Pancreas (tissue), 10 donors: ENCODE data around the gene TJP3. TPM values are rescaled to one million over a fixed set of nuclear protein-coding genes. Genes with fewer than 3 reads are reported as not detected.

ENCODE experiments used
- ATAC-seq, 4 donors: fragments of 200-7000 bp; cut with Tn5 transposase; one replicate each; pipeline versions ENCODE4 v1.8.0 to v1.9.1; 2020; ENCODE audit warnings: mild to moderate bottlenecking in 4 of 4, moderate library complexity in 4 of 4
- DNase-seq, 6 donors: peaks; one replicate each; pipeline ENCODE4 v3.0.0-alpha.2; 2020
- FAIRE-seq: peaks from 2 replicates; lab custom pipeline; 2012; peaks lifted over from hg19 to GRCh38; lab: Jason Lieb, UNC
- H3K27ac ChIP-seq, 4 donors: fragments of 200-600 bp; sonication (generic); 1 replicate in 3 of 4; 2 replicates in 1 of 4; pipeline versions ENCODE4 v1.5.0 to v1.8.0; 2020
- H3K27me3 ChIP-seq, 4 donors: fragments of 200-600 bp; one replicate each; pipeline ENCODE4 v1.8.0; 2021
- H3K36me3 ChIP-seq, 3 donors: fragments of 200-600 bp; sonication (generic) in 1 of 3; one replicate each; pipeline versions ENCODE4 v1.5.0 to v1.8.0; 2020 to 2021
- H3K4me1 ChIP-seq, 3 donors: fragments of 200-600 bp; one replicate each; pipeline ENCODE4 v1.8.0; 2021
- H3K4me3 ChIP-seq, 4 donors: fragments of 200-600 bp; sonication (generic) in 2 of 4; one replicate each; pipeline versions ENCODE4 v1.5.0 to v1.8.0; 2020 to 2021
- H3K9me3 ChIP-seq, 4 donors: fragments of 200-600 bp; one replicate each; pipeline ENCODE4 v1.8.0; 2021
- WGBS, 2 donors: extraction: QIAGEN DNeasy Blood & Tissue Kit; methylation state at CpG; one replicate each; pipeline ENCODE4 v1.1.7; 2013; 5-methylcytosine and 5-hydroxymethylcytosine counted together
- intact Hi-C, 3 donors: fragments of 100-400 bp; cut with DNase I; formaldehyde crosslinking; loops; one replicate each; pipeline versions ENCODE4 v1.11.1 to v1.14.2; 2022
- polyA plus RNA-seq, 2 donors: library from polyadenylated mRNA; stranded (reverse); fragments of 200-250 nt; gene quantifications; one replicate each; pipeline ENCODE4 v1.2.3, GENCODE V29; 2013
- total RNA-seq, 6 donors: library from RNA; stranded (reverse); fragmentation: NEBNext Ultra II Directional in 4 of 6; extraction: Animal tissue kit (Norgen Biotek cat#: 25700) in 4 of 6; gene quantifications; one replicate each; pipeline versions ENCODE4 v1.2.1 to v1.2.4, GENCODE V29; 2021 to 2023
- TF ChIP-seq, protein P1 (sequence below), 4 donors: fragments of 200-600 bp; sonication (generic) in 3 of 4; IDR thresholded peaks; one replicate each; pipeline versions ENCODE4 v1.5.0 to v1.8.0; 2021; ENCODE audit warnings: antibody characterized with exemption in 4 of 4
- donor health status: healthy with polysubstance abuse.
- donor health status: DM: no; HTN: no; CAD: no; lungs with moderate emphysema.
- donor health status: DM: no; HTN: no; CAD: no.
- donor health status: control.
- donor health status: control.
- donor health status: Bipolar disorder and iron deficiency.
- donor health status: DM: yes; HTN: yes; CAD: no.
- donor health status: DM: no; HTN: no; CAD: no.
- donor health status: DM: no; HTN: no; CAD: no.
- donor health status: DM: yes; HTN: yes; CAD: no.

Gene TJP3
- total and polyA plus RNA-seq, 8 donors, result 9.2 to 36.0 (median 15.8) TPM

DNA sequence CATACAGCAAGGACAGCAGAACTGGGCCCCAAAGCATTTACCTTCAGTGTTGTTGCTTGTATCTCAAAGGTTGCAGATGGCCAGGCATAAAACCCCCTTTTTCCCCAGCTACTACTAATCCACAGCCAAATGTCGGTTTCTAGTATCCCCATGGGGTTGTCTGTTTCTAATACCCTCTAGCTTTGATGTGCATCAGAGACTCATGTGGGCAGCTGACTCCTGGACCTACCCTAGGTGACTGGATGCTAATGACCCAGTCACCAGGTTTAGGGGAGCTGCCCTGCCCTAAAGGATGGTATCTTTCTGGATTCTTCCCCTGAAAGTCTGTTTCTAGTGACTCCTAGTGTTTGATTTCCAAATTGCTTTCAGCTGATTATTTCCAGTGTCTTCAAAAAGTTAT lies 23.9 kb downstream of the TJP3 start:
- no peak for ATAC-seq

DNA sequence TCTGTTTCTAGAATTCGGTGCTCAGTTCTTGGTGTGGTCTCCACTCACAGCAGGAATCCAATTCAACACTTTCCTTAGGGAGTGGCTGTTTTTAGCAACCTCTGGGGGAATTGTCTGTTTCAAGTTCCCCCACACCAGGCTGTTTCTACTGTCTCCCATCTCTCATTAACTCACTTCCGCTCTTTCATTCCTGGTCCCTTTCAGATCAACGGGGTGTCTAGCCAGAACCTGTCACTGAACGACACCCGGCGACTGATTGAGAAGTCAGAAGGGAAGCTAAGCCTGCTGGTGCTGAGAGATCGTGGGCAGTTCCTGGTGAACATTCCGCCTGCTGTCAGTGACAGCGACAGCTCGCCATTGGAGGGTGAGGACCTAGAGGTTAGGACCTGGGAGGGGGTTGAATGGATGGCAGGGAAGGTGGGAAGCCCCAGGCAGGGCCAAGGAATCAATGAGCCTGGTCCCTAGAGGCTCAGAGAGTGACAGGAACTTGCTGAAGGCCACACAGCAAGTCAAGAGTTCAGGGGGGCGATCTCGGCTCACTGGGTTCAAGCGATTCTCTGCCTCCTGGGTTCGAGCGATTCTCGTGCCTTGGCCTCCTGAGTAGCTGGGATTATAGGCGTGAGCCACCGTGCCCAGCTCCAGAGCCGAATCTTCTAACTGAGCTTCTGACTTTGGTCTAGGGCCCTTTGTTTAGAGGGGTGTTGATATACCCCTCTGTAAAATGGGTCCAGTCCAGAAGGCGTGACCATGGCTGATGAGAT lies 25.5 kb downstream of the TJP3 start:
- Histone ChIP-seq H3K9me3 (no peaks in the 10 kb centered on the region), H3K4me3 (no peak overlapping the region), H3K4me1 (no peaks in the 10 kb centered on the region), H3K36me3 (peaks cover 0 to 11% (median 0%) of the 10 kb centered on the region in 3 donors), H3K27ac (no peak overlapping the region), H3K27me3 (no peaks in the 10 kb centered on the region)
- ATAC-seq, result no peak
- TF ChIP-seq, protein P1, sequence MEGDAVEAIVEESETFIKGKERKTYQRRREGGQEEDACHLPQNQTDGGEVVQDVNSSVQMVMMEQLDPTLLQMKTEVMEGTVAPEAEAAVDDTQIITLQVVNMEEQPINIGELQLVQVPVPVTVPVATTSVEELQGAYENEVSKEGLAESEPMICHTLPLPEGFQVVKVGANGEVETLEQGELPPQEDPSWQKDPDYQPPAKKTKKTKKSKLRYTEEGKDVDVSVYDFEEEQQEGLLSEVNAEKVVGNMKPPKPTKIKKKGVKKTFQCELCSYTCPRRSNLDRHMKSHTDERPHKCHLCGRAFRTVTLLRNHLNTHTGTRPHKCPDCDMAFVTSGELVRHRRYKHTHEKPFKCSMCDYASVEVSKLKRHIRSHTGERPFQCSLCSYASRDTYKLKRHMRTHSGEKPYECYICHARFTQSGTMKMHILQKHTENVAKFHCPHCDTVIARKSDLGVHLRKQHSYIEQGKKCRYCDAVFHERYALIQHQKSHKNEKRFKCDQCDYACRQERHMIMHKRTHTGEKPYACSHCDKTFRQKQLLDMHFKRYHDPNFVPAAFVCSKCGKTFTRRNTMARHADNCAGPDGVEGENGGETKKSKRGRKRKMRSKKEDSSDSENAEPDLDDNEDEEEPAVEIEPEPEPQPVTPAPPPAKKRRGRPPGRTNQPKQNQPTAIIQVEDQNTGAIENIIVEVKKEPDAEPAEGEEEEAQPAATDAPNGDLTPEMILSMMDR (IDR thresholded peaks at IDR 0.05), result no peak
- intact Hi-C loops, result no loop called here
- no peak for DNase-seq
- no peak for FAIRE-seq
- WGBS, 2 donors, result 88 to 93% methylated on average over 20 of the region's 20 CpGs

More for the DNA sequence above, 23.9 kb downstream of the TJP3 start:
- 89 to 98% methylated on average over 1 of the region's 1 CpG for WGBS, 2 donors
- H3K9me3 ChIP-seq, result no peaks in the 10 kb centered on the region
- TF ChIP-seq, protein P1 (IDR thresholded peaks at IDR 0.05), result no peak
- H3K27ac ChIP-seq, result no peak overlapping the region
- H3K4me1 ChIP-seq, result no peaks in the 10 kb centered on the region
- intact Hi-C loops, result no loop called here
- no peak overlapping the region for H3K4me3 ChIP-seq
- FAIRE-seq (no peak), DNase-seq (no peak)
- peaks cover 0 to 11% (median 0%) of the 10 kb centered on the region in 3 donors for H3K36me3 ChIP-seq
- no peaks in the 10 kb centered on the region for H3K27me3 ChIP-seq

DNA sequence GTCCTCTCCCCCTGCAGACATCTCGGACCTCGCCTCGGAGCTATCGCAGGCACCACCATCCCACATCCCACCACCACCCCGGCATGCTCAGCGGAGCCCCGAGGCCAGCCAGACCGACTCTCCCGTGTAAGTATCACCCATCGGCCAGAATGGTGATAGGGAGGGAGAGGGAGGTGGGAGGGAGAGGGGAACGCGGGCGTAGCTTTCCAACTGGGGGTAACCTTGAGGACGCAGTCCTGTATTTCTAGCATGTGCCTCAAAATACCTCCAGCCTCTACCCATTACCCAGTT lies 26.1 kb downstream of the TJP3 start:
- DNase-seq (no peak), FAIRE-seq (no peak), ATAC-seq (no peak)
- Histone ChIP-seq H3K9me3 (no peaks in the 10 kb centered on the region), H3K27me3 (no peaks in the 10 kb centered on the region), H3K36me3 (peaks cover 0 to 11% (median 0%) of the 10 kb centered on the region in 3 donors), H3K27ac (no peak overlapping the region), H3K4me1 (no peaks in the 10 kb centered on the region), H3K4me3 (no peak overlapping the region)
- TF ChIP-seq, protein P1 (IDR thresholded peaks at IDR 0.05), result no peak
- WGBS, 2 donors, result 94 to 95% methylated on average over 14 of the region's 14 CpGs
- intact Hi-C loops, result no loop called here

DNA sequence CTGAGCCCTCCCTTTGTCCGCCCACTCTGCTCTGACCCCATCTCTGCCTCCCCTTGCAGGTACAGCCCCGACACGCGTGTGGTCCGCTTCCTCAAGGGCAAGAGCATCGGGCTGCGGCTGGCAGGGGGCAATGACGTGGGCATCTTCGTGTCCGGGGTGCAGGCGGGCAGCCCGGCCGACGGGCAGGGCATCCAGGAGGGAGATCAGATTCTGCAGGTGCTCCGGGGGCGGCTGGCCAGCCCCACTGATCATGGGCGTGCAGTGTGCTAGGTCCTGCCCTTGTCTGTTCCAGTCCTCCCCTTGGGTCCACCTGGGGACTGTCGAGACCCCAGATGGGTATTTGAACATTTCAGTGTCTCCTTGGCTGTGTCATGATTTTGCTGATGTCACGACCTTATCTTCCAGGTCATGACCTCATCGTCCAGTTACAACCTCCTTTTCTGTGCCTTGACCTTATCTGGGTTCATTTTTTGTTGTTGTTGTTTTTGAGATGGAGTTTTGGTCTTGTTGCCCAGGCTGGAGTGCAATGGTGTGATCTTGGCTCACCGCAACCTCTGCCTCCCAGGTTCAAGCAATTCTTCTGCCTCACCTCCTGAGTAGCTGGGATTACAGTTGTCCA lies 28.0 kb downstream of the TJP3 start:
- Histone ChIP-seq H3K27ac (no peak overlapping the region), H3K36me3 (peaks cover 0 to 11% (median 0%) of the 10 kb centered on the region in 3 donors), H3K27me3 (no peaks in the 10 kb centered on the region), H3K9me3 (no peaks in the 10 kb centered on the region), H3K4me1 (no peaks in the 10 kb centered on the region), H3K4me3 (no peak overlapping the region)
- DNase-seq, result no peak
- TF ChIP-seq, protein P1 (IDR thresholded peaks at IDR 0.05), result no peak
- no peak for FAIRE-seq
- ATAC-seq, result no peak
- 86 to 88% methylated on average over 21 of the region's 21 CpGs for WGBS, 2 donors
- intact Hi-C loops, result no loop called here
